COLO829 (cell line): ENCODE results near the gene DLG2.

Experiments
- DNase-seq: peaks from one replicate; pipeline ENCODE4 v3.0.0; 2012; ENCODE audit warnings: low spot score

The DLG2 gene

GRCh38 chr11:83558281-83558680, 2068.9 kb downstream of the DLG2 start:
- no peak for DNase-seq

DNA sequence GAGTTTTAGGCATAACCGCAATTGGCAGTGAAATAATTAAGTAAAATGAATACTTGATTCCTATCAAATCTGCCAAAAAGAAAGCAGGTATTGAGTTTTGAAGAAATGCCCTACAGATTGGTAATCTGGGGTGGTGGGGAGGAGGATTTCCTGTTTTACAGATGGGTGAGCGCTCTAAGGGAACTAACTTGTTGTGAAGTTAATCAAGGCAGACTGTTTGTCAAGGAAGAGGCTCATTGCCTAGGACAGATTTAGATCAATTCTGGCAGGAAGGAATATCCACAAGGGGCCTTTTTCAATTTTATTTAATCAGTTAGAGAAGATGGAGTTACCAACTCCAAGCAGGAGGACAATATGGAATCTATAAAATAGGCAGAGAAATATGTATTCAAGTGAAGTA, 2069.5 kb downstream of the DLG2 start:
- no peak for DNase-seq

GRCh38 chr11:83554876-83555275, 2072.3 kb downstream of the DLG2 start:
- no peak for DNase-seq

DNA sequence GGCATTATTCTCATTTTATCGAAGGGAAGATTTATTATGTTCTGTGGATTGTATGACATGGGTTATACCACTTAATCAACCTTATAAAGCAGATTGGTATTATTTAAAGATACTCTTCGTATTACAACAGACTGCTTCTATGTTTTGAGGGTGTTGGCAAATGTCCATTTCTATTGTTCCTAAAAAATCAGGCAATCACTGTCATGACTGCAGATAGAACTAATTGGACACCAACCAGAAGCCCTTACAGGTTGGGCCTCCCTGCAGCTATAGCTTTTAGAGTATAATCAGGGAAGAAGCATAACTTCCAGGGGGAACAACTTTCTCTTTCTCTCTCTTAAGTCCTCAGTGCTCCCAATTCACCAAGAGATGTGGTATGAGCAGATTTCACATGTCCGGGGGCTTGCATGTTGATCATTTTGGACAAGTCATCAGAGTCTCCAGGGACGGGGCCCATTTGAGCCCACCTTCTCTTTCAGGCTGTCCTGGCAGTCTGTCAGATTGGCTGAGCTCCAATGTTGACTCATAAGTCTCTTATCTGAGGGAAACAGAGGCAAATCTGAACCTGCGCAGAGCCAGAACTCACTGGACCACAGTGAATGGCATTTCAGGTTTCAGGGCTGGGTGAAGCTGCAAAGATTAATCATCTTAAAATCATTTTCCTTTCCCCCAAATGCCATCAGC, 2077.0 kb downstream of the DLG2 start:
- no peak for DNase-seq

GRCh38 chr11:83546368-83546767, 2080.8 kb downstream of the DLG2 start:
- DNase-seq: no peak

DNA sequence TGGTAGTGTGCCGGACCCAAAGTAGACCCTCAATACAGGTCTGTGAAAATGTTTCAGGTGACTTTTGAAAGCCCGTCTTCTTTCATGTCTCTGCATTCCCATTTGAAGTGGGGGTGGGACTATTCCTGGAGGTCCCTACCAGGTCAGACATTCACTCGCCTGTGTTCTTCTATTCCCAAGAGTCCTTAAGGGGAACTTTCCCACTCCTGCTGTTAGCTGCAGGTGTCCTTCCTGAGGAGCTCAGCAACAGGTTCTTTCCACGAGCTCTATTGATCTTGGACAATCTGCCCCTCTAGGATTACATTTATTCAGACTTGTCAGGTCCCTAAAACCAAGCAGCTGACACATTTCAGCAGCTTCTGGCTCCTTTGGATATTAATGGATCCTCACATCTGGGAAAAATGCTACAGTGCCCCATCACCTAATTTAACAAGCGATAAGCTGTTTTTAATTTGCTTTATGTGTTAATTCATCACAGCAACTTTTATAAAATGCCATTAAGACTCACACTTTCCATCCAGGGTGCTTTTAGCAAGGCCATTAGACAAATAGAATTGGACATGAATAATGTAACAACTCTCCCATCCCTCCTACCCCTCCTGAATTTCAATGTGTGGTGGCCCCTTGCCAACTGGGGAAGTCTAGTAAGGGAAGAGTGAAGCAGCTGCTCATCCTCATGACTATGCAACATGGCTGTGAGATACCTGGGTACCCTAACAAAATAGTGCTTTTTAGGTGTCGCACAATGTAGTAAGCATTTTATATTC, 2081.5 kb downstream of the DLG2 start:
- DNase-seq: no peak

- no peak for DNase-seq
Observed at GRCh38 chr11:83544846-83545245, 2082.3 kb downstream of the DLG2 start.

GRCh38 chr11:83543706-83544439, 2083.3 kb downstream of the DLG2 start:
- no peak for DNase-seq

GRCh38 chr11:83542861-83543260, 2084.3 kb downstream of the DLG2 start:
- no peak for DNase-seq

DNA sequence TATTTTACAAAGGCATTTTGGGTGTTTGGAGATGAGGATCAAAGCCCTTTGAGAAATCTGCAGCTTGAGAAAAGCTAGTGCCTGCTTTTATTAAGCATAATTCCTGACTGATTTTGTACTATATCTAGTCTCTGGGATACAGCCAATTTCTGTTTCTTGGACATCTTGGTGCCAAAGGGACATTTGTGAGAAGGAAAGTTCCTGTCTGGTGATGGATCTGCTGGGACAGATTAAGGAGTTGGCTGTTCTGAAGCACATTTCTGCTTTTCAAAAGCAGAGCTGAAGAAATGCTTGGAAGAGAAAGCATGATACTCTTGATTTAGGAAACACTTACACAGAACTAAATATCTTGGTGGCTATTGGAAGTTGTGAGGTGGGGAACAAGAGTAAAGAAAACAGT, 2086.4 kb downstream of the DLG2 start:
- DNase-seq: no peak

DNA sequence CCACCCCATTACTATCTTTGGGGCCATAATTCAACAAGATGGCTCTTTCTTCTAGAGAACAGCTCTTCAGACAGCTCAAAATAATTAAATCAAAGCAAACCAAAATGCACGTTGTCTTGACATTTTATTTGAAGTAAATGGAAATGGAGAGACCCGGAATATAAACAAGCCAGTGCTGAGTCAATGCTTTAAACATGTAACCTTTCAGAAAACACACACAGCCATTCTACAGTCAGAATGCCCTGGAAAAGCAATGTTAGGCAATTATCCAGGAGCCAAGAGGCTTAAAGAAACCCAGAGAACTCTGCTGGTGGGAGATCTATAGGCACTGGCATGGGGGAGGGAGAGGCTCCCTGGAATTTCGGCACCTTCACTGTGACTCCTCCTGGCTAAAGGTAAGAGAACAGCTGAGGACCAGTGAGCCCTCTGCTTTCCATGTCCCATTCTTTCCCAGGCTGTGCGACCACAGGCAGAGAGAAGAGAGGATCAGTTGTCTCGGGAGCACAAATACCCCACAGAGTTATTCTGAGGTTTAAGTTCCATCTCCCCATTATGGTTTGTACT, 2086.9 kb downstream of the DLG2 start:
- DNase-seq: no peak

- no peak for DNase-seq
Observed at GRCh38 chr11:83538286-83538685, 2088.9 kb downstream of the DLG2 start.

DNA sequence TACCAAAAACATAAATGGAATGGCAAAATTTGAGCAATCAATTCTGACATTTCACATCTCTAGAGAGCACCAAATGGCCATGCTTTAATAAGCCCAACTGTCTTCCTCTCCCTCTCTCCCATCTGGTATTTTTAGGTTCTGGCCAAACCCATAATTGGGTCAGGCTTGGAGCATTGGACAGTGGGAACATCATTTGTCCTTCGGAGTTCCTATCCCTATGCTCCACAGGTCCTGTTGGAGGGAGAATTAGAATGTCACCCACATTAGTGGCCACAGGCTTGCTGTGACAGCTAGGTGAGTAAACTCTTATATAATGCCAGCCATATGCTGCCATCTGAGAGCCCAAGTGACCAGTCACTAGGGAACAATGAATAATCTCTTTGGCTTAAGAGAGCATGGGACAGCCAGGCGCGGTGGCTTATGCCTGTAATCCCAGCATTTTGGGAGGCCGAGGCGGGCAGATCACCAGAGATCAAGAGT, 2090.0 kb downstream of the DLG2 start:
- no peak for DNase-seq

GRCh38 chr11:83533166-83533565, 2094.0 kb downstream of the DLG2 start:
- no peak for DNase-seq

- DNase-seq: no peak
Observed at GRCh38 chr11:83528877-83529276, 2098.3 kb downstream of the DLG2 start.

GRCh38 chr11:83528225-83528624, 2098.9 kb downstream of the DLG2 start:
- DNase-seq: no peak

GRCh38 chr11:83523676-83524075, 2103.5 kb downstream of the DLG2 start:
- no peak for DNase-seq

DNA sequence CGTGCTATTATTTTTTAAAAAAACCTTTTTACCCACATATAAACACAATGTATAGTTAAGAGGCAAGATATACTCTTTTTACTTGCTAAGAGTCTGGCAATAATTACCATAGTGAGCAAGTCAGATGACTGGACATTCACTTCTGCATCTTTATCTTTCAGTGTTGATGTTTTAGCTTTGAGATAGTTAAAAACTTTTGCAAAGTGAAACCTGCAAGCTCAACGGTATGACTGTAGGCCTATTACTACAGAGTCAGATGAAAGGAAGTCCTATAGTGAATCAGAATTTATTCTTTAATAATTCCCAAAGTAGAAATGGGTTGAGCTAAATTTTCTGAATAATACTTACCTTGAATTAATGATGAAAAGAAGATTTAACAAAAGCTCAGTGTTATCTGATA, 2104.2 kb downstream of the DLG2 start:
- DNase-seq: no peak

- DNase-seq: no peak
Observed at GRCh38 chr11:83521647-83522596, 2105.2 kb downstream of the DLG2 start.

DNA sequence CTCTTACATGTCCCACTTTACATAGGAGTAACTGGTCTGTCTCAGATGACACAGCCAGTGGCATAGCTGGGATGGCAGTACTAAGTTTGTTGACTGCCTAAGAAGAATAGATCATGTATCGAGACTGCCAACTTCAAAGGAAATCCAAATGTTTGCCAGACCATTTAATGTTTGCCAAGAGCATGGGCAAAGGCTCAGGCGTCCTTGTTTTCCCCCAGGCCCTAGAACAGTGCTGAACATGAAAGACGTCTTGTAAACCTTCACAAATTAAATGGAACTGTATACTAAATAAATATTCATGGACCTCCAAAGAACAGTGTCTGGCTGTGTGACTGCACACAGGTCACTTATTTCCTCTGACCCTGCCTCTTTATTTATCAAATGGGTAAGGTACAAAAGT, 2106.3 kb downstream of the DLG2 start:
- no peak for DNase-seq

- DNase-seq: no peak
Observed at GRCh38 chr11:83511646-83512045, 2115.5 kb downstream of the DLG2 start.
